RWPE1 (cell line): ENCODE measurements around the gene STK32C.
A peak's percentile ranks its signal among the peaks of the same experiment; 100 is the strongest.
"Not testable (repeated sequence)": the region's sequence is repeated elsewhere in the genome, so short reads cannot be mapped to it uniquely, and the experiment has no call there.

Experiments
- CTCF ChIA-PET: fragments of 350-600 bp; sonication (Branson Sonifier 250); formaldehyde crosslinking; extraction: SDS; loops from one replicate; lab custom pipeline; 2021; lab: Yijun Ruan, JAX
- POLR2A ChIA-PET: fragments of 400-600 bp; formaldehyde crosslinking; extraction: SDS; loops from one replicate; lab custom pipeline; 2020; ENCODE audit warnings: antibody characterized with exemption; ENCODE audit not compliant: low non-redundant PET; lab: Yijun Ruan, JAX
- DNase-seq: peaks from one replicate; pipeline ENCODE4 v3.0.0; 2012; ENCODE audit warnings: low spot score
- H3K27ac ChIP-seq: fragments of 450-650 bp; 2 replicates; pipeline ENCODE4 v1.5.1; 2017
- CTCF ChIP-seq: fragments of 450-650 bp; conservative IDR thresholded peaks from 2 replicates; pipeline ENCODE4 v1.5.1; 2017; ENCODE audit warnings: low read depth, mild to moderate bottlenecking

The STK32C gene

GRCh38 chr10:132353456-132354355 is 46.0 kb upstream of the STK32C start:
- H3K27ac ChIP-seq = no peak overlapping the region
- POLR2A ChIA-PET = no interaction called here
- CTCF ChIA-PET = interaction anchor here (0.6 to 1.2 kb wide), 10 partner anchors 7 to 183 kb away, joined by 3 to 10 read pairs (median 4); no protein-coding TSS in a partner anchor
- no peak for DNase-seq
- TF ChIP-seq CTCF = no peak

GRCh38 chr10:132352462-132353308 is 44.9 kb upstream of the STK32C start:
- H3K27ac ChIP-seq, POLR2A ChIA-PET: not testable (repeated sequence)
- TF ChIP-seq CTCF = peak; percentile 71
- CTCF ChIA-PET = interaction anchor here (0.6 to 1.2 kb wide), 10 partner anchors 8 to 182 kb away, joined by 3 to 10 read pairs (median 4); no protein-coding TSS in a partner anchor
- peak; percentile 68 for DNase-seq

- ChIA-PET CTCF (interaction anchor here (0.7 to 0.8 kb wide), 2 partner anchors 11 to 129 kb away, joined by 4 read pairs; no protein-coding TSS in a partner anchor), POLR2A (no interaction called here)
- DNase-seq = no peak
- TF ChIP-seq CTCF = no peak
- H3K27ac ChIP-seq = no peak overlapping the region
These were observed 43.9 kb upstream of the STK32C start for GRCh38 chr10:132351611-132352010.

GRCh38 chr10:132350946-132351345 is 43.2 kb upstream of the STK32C start:
- ChIA-PET CTCF (interaction anchor here (0.7 to 0.8 kb wide), 2 partner anchors 11 to 129 kb away, joined by 4 read pairs; no protein-coding TSS in a partner anchor), POLR2A (no interaction called here)
- H3K27ac ChIP-seq = no peak overlapping the region

GRCh38 chr10:132350391-132350790 is 42.6 kb upstream of the STK32C start:
- TF ChIP-seq CTCF = no peak
- no peak for DNase-seq
- no peak overlapping the region for H3K27ac ChIP-seq
- ChIA-PET POLR2A (no interaction called here), CTCF (no interaction called here)

More at GRCh38 chr10:132350946-132351345, 43.2 kb upstream of the STK32C start:
- DNase-seq = no peak
- TF ChIP-seq CTCF = no peak

- DNase-seq = no peak
- TF ChIP-seq CTCF = no peak
- ChIA-PET POLR2A (no interaction called here), CTCF (no interaction called here)
- no peak overlapping the region for H3K27ac ChIP-seq
These were observed 42.0 kb upstream of the STK32C start for GRCh38 chr10:132349766-132350165.
